Mucosa of rectum (tissue), 2 donors: ENCODE data around the gene APOL2.
"Not testable (repeated sequence)": the region's sequence is repeated elsewhere in the genome, so short reads cannot be mapped to it uniquely, and the experiment has no call there.

Experiments used
- H3K27ac ChIP-seq, 2 donors: one replicate each; pipeline ENCODE4 v1.7.0; 2013; ENCODE audit warnings: inconsistent platforms in 2 of 2, low read depth in 2 of 2, low read length in 2 of 2
- H3K27me3 ChIP-seq, 2 donors: one replicate each; pipeline ENCODE4 v1.7.0; 2013; ENCODE audit warnings: low read length in 2 of 2; ENCODE audit not compliant: control insufficient read depth in 2 of 2, insufficient read depth in 2 of 2
- H3K36me3 ChIP-seq, 2 donors: one replicate each; pipeline ENCODE4 v1.7.0; 2013; ENCODE audit warnings: low read length in 2 of 2; ENCODE audit not compliant: control insufficient read depth in 2 of 2, insufficient read depth in 2 of 2
- H3K4me1 ChIP-seq, 2 donors: one replicate each; pipeline ENCODE4 v1.7.0; 2013; ENCODE audit warnings: low read length in 2 of 2, mild to moderate bottlenecking in 1 of 2; ENCODE audit not compliant: control insufficient read depth in 2 of 2, insufficient read depth in 2 of 2
- H3K4me3 ChIP-seq, 2 donors: one replicate each; pipeline ENCODE4 v1.7.0; 2013; ENCODE audit warnings: low read length in 2 of 2
- H3K9ac ChIP-seq, 2 donors: one replicate each; pipeline ENCODE4 v1.7.0; 2013; ENCODE audit warnings: low read length in 2 of 2, low read depth in 1 of 2, mild to moderate bottlenecking in 1 of 2
- H3K9me3 ChIP-seq, 2 donors: one replicate each; pipeline ENCODE4 v1.7.0; 2013; ENCODE audit warnings: low read length in 2 of 2; ENCODE audit not compliant: control insufficient read depth in 2 of 2
- donor health status: healthy.
- donor health status: Normal muscosa, but diverticular disease.

The APOL2 gene

GRCh38 chr22:36201630-36202319 lies 37.6 kb downstream of the APOL2 start, which contains the start of gene APOL4:
APOL4 (minus strand) TSS chr22:36201809; CDS start chr22:36201734, 75 bp downstream.
- H3K4me3 ChIP-seq, result peak within 1 kb of the TSS; percentile 56 to 60

GRCh38 chr22:36201025-36201424 lies 38.3 kb downstream of the APOL2 start:
- not testable (repeated sequence) for H3K36me3 ChIP-seq, H3K4me1 ChIP-seq, H3K27me3 ChIP-seq, H3K9me3 ChIP-seq
- Histone ChIP-seq H3K4me3 (peak overlapping the region in 1 of 2 donors; percentile 60), H3K27ac (peak overlapping the region in 1 of 2 donors; percentile 63), H3K9ac (peak overlapping the region in 1 of 2 donors; percentile 37)

More at GRCh38 chr22:36201630-36202319, 37.6 kb downstream of the APOL2 start, which contains the start of gene APOL4:
- peak within 1 kb of the TSS; percentile 32 to 37 for H3K9ac ChIP-seq
- peak within 1 kb of the TSS; percentile 23 to 63 for H3K27ac ChIP-seq
- H3K36me3 ChIP-seq, result no peaks in the 10 kb centered on the region
- no peaks in the 10 kb centered on the region for H3K9me3 ChIP-seq
- H3K4me1 ChIP-seq, result peaks cover 3 to 8% of the 10 kb centered on the region in 2 donors
- H3K27me3 ChIP-seq, result no peaks in the 10 kb centered on the region

- Histone ChIP-seq H3K4me3 (no peak overlapping the region), H3K27ac (no peak overlapping the region), H3K27me3 (no peaks in the 10 kb centered on the region), H3K9me3 (no peaks in the 10 kb centered on the region), H3K9ac (no peak overlapping the region), H3K4me1 (peaks cover 3 to 8% of the 10 kb centered on the region in 2 donors), H3K36me3 (no peaks in the 10 kb centered on the region)
Measured at GRCh38 chr22:36199001-36199551, 40.3 kb downstream of the APOL2 start.

- no peaks in the 10 kb centered on the region for H3K9me3 ChIP-seq
- no peak overlapping the region for H3K9ac ChIP-seq
- no peak overlapping the region for H3K27ac ChIP-seq
- H3K36me3 ChIP-seq, result no peaks in the 10 kb centered on the region
- H3K4me1 ChIP-seq, result peaks cover 3 to 8% of the 10 kb centered on the region in 2 donors
- no peaks in the 10 kb centered on the region for H3K27me3 ChIP-seq
- no peak overlapping the region for H3K4me3 ChIP-seq
Measured at GRCh38 chr22:36198536-36198935, 40.8 kb downstream of the APOL2 start.

DNA sequence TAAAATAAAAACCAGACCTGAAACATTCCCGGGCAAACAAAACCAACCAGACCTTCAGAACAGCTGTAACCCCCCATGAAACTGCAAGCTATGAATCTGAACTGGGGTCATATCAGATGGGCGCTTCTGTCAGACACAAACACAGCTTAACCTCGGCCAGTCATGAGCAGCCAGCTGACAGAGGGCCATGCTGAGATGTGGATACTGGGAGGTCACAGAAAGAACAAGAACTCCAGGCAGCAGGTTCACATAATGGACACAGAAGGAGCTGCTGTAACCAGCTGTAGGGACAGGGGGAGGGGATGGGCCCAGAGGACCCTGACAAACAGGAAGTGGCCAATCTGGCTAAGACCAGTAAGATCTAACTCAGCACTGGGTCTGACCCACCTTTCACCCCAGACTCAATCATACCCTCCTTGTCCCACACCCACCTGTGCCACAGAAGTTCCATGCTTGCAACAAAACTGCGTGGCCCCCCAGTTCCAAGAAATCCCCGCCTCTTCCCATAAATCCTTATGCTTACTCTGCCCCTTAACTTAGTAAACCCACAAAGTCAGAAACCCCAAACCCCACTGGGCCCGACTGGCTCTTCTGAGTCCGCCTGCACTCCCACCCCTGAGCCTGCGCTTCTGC lies 41.7 kb downstream of the APOL2 start:
- H3K27ac ChIP-seq, result peak overlapping the region in 1 of 2 donors; percentile 10
- no peaks in the 10 kb centered on the region for H3K9me3 ChIP-seq
- H3K27me3 ChIP-seq, result no peaks in the 10 kb centered on the region
- peaks cover 3 to 8% of the 10 kb centered on the region in 2 donors for H3K4me1 ChIP-seq
- no peak overlapping the region for H3K9ac ChIP-seq
- H3K36me3 ChIP-seq, result no peaks in the 10 kb centered on the region
- no peak overlapping the region for H3K4me3 ChIP-seq

GRCh38 chr22:36197065-36197440 lies 42.3 kb downstream of the APOL2 start:
- Histone ChIP-seq H3K4me1 (peaks cover 3 to 8% of the 10 kb centered on the region in 2 donors), H3K36me3 (no peaks in the 10 kb centered on the region), H3K9ac (no peak overlapping the region), H3K9me3 (no peaks in the 10 kb centered on the region), H3K4me3 (no peak overlapping the region), H3K27me3 (no peaks in the 10 kb centered on the region), H3K27ac (peak overlapping the region in 1 of 2 donors; percentile 48)

GRCh38 chr22:36196254-36197064 lies 42.9 kb downstream of the APOL2 start:
- H3K27me3 ChIP-seq, result no peaks in the 10 kb centered on the region
- no peak overlapping the region for H3K4me3 ChIP-seq
- no peak overlapping the region for H3K9ac ChIP-seq
- H3K9me3 ChIP-seq, result no peaks in the 10 kb centered on the region
- H3K27ac ChIP-seq, result peak overlapping the region in 1 of 2 donors; percentile 48
- H3K4me1 ChIP-seq, result peaks cover under 1 to 4% of the 10 kb centered on the region in 2 donors
- H3K36me3 ChIP-seq, result no peaks in the 10 kb centered on the region

DNA sequence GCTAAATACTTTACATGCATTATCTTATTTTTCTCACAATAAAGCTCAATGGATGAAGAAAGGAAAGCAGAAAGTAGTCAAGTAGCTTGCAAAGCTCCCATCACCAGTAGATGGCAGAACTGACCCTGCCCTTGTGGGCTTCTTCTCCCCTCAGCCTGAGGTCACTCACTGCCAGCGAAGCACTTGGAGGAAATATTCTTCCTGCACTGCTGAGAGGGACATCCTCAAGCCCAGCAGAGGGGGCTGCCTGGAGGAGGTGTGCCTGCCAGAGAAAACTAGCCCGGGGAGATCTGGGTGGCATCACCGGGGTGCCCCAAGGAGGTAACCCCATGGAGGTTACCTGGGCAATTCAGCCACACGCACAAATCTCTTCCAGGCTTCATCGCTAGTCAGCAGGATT lies 44.4 kb downstream of the APOL2 start:
- Histone ChIP-seq H3K9ac (no peak overlapping the region), H3K27ac (no peak overlapping the region), H3K9me3 (no peaks in the 10 kb centered on the region), H3K27me3 (no peaks in the 10 kb centered on the region), H3K4me3 (no peak overlapping the region), H3K4me1 (peaks cover 4% of the 10 kb centered on the region in 2 donors), H3K36me3 (no peaks in the 10 kb centered on the region)

GRCh38 chr22:36194385-36194784 lies 44.9 kb downstream of the APOL2 start:
- no peaks in the 10 kb centered on the region for H3K9me3 ChIP-seq
- no peak overlapping the region for H3K27ac ChIP-seq
- no peak overlapping the region for H3K9ac ChIP-seq
- H3K4me3 ChIP-seq, result no peak overlapping the region
- H3K4me1 ChIP-seq, result peaks cover 4% of the 10 kb centered on the region in 2 donors
- no peaks in the 10 kb centered on the region for H3K36me3 ChIP-seq
- no peaks in the 10 kb centered on the region for H3K27me3 ChIP-seq
